K562 (cell line): ENCODE data around the gene RFWD3. TPM values are rescaled to one million over a fixed set of nuclear protein-coding genes. Genes with fewer than 3 reads are reported as not detected.
A peak's percentile ranks its signal among the peaks of the same experiment; 100 is the strongest.

ENCODE experiments used
- ATAC-seq: fragments of 200-7000 bp; cut with Tn5 transposase; 3 replicates; pipeline ENCODE4 v1.9.1; 2020; ENCODE audit warnings: moderate library complexity
- BruUV-seq: library from RNA; stranded (reverse); fragments of 400-500 nt; replicated peaks from 2 replicates; lab custom pipeline; 2021; lab: Mats Ljungman, UMichigan
- CTCF ChIA-PET: fragments of 300-600 bp; formaldehyde crosslinking; extraction: SDS; loops from one replicate; lab custom pipeline; 2021; ENCODE audit warnings: low intra/inter-chr PET ratio; lab: Yijun Ruan, JAX
- POLR2A ChIA-PET: fragments of 300-600, 350-650 bp; sonication (Branson Sonifier 250); formaldehyde crosslinking; extraction: SDS; loops from one replicate; lab custom pipeline; 2021; ENCODE audit warnings: antibody characterized with exemption, inconsistent platforms; lab: Yijun Ruan, JAX
- DNase-seq, 4 experiments: peaks; one replicate each; pipeline versions ENCODE4 v3.0.0 to v3.0.0-alpha.2; 2011 to 2018; ENCODE audit warnings: low spot score in 3 of 4, mixed read lengths in 3 of 4; ENCODE audit errors: extremely low read depth in 1 of 4
- FAIRE-seq: peaks from 2 replicates; lab custom pipeline; 2011; peaks lifted over from hg19 to GRCh38; lab: Jason Lieb, UNC
- H2AFZ ChIP-seq: 2 replicates; pipeline ENCODE4 v1.6.0; 2011; ENCODE audit warnings: low read depth, low read length, control low read depth, inconsistent platforms
- H3K27ac ChIP-seq: fragments of 200-600 bp; 3 replicates; pipeline ENCODE4 v1.8.0; 2011; ENCODE audit warnings: low read depth, mild to moderate bottlenecking, control low read depth, inconsistent platforms, low read length, moderate library complexity, mixed read lengths; ENCODE audit errors: extremely low read depth
- H3K27me3 ChIP-seq, 2 experiments: fragments of 300-600 bp in 1 of 2; 2 replicates in 1 of 2; 3 replicates in 1 of 2; pipeline versions ENCODE4 v1.6.0 to v1.8.0; 2011; ENCODE audit warnings: inconsistent platforms in 2 of 2, low read length in 2 of 2, mild to moderate bottlenecking in 1 of 2, mixed read lengths in 1 of 2, moderate library complexity in 1 of 2; ENCODE audit not compliant: control insufficient read depth in 2 of 2, insufficient read depth in 2 of 2
- H3K36me3 ChIP-seq: fragments of 300-600 bp; 3 replicates; pipeline ENCODE4 v1.8.0; 2011; ENCODE audit warnings: mild to moderate bottlenecking, low read length, inconsistent platforms; ENCODE audit not compliant: control insufficient read depth, insufficient read depth
- H3K4me1 ChIP-seq, 2 experiments: fragments of 200-600 bp in 1 of 2; replicated peaks in 1 of 2; 2 replicates in 1 of 2; 3 replicates in 1 of 2; pipeline versions ENCODE4 v1.5.1 to v1.8.0; 2011; ENCODE audit warnings: inconsistent platforms in 2 of 2, low read length in 2 of 2, mild to moderate bottlenecking in 1 of 2, mixed read lengths in 1 of 2, moderate library complexity in 1 of 2; ENCODE audit not compliant: control insufficient read depth in 2 of 2, insufficient read depth in 2 of 2
- H3K4me2 ChIP-seq: 2 replicates; pipeline ENCODE4 v1.6.1; 2011; ENCODE audit warnings: low read length, control low read depth, inconsistent platforms, mixed read lengths; ENCODE audit not compliant: insufficient read depth
- H3K4me3 ChIP-seq: fragments of 200-600 bp; sonication (generic), shearing (Covaris generic); 2 replicates; pipeline ENCODE4 v1.5.1; 2016; ENCODE audit warnings: control low read depth, inconsistent platforms
- H3K79me2 ChIP-seq: fragments of 200-600 bp; 3 replicates; pipeline ENCODE4 v1.8.0; 2011; ENCODE audit warnings: low read length, inconsistent platforms; ENCODE audit not compliant: control insufficient read depth, insufficient read depth
- H3K9ac ChIP-seq, 2 experiments: 2 replicates each; pipeline versions ENCODE4 v1.6.0 to v1.6.1; 2011; ENCODE audit warnings: low read depth in 2 of 2, low read length in 2 of 2, control low read depth in 1 of 2, inconsistent platforms in 1 of 2, mild to moderate bottlenecking in 1 of 2, mixed read lengths in 1 of 2; ENCODE audit not compliant: insufficient read depth in 1 of 2
- H3K9me1 ChIP-seq: one replicate; pipeline ENCODE4 v1.6.0; 2011; ENCODE audit warnings: inconsistent platforms, mild to moderate bottlenecking, low read length, moderate library complexity; ENCODE audit not compliant: control insufficient read depth, insufficient read depth
- H3K9me3 ChIP-seq: replicated peaks from 2 replicates; pipeline ENCODE4 v1.5.1; 2011; ENCODE audit warnings: low read depth, low read length, inconsistent platforms; ENCODE audit not compliant: control insufficient read depth, insufficient read depth
- H4K20me1 ChIP-seq: replicated peaks from 2 replicates; pipeline ENCODE4 v1.6.1; 2011; ENCODE audit warnings: low read length, inconsistent platforms, mixed read lengths; ENCODE audit not compliant: control insufficient read depth, insufficient read depth
- DEAF1 ChIP-seq: fragments of 450-650 bp; formaldehyde crosslinking; IDR thresholded peaks from 2 replicates; pipeline ENCODE4 v1.4.0; 2020; ENCODE audit warnings: mild to moderate bottlenecking, moderate library complexity
- ETV1 ChIP-seq: fragments of 450-650 bp; conservative IDR thresholded peaks from 2 replicates; pipeline ENCODE4 v1.6.1; 2016; ENCODE audit warnings: missing genetic modification characterization, control low read depth, low read depth, missing compliant biosample characterization
- WGBS: fragments of 100-300 bp; shearing (Covaris generic); methylation state at CpG from one replicate; pipeline ENCODE4 v1.1.6; 2016; ENCODE audit warnings: low coverage, mixed read lengths; ENCODE audit not compliant: insufficient coverage; ENCODE audit errors: missing lambda C conversion rate; 5-methylcytosine and 5-hydroxymethylcytosine counted together
- in situ Hi-C: fragments of 300-500 bp; cut with MboI; formaldehyde crosslinking; loops from 4 replicates; pipeline ENCODE4 v1.15.0; 2018; ENCODE audit warnings: inconsistent platforms, mixed read lengths
- intact Hi-C: fragments of 100-400 bp; cut with micrococcal nuclease; formaldehyde crosslinking; loops from 2 replicates; pipeline ENCODE4 v1.14.2; 2022
- polyA plus RNA-seq, 8 experiments: library from polyadenylated mRNA; depleted of rRNA in 4 of 8; stranded (reverse) in 5 of 8; unstranded in 3 of 8; fragments of >200 nt; fragmentation: Nextera tagmentation in 2 of 8; fragmentation: Illumina TruSeq in 1 of 8; extraction: Ambion mirVana in 2 of 8; extraction: Trizol in 1 of 8; gene quantifications; 2 replicates each; pipeline versions ENCODE4 v1.2.1 to v1.2.3, GENCODE V29; 2011 to 2014; ENCODE audit warnings: inconsistent platforms in 1 of 8, missing spikeins in 1 of 8
- total RNA-seq, 7 experiments: library from RNA; depleted of rRNA in 6 of 7; stranded (reverse); fragments of >200 nt in 6 of 7; fragmentation: Illumina TruSeq in 2 of 7; extraction: Trizol in 2 of 7; gene quantifications; 2 replicates each; pipeline versions ENCODE4 v1.2.1 to v1.2.3, GENCODE V29; 2011 to 2021; ENCODE audit warnings: low replicate concordance in 1 of 7
- TF ChIP-seq, protein P1 (sequence below), 2 experiments: IDR thresholded peaks; 2 replicates each; pipeline ENCODE4 v1.6.1; 2012; ENCODE audit warnings: improper control_type of control experiment in 2 of 2, low read depth in 2 of 2, low read length in 2 of 2, borderline replicate concordance in 1 of 2
- TF ChIP-seq, protein P2 (sequence below): sonication (generic); IDR thresholded peaks from 2 replicates; pipeline ENCODE4 v1.6.1; 2016

The RFWD3 gene
- total and polyA plus RNA-seq, 9 of the 15 experiments (the other 6 are each of a cell fraction or from before 2014, with no cell fraction given): 20.8 to 121 (median 79.0) TPM

- Histone ChIP-seq H3K4me2 (0 out of 2 replicates have a peak overlapping the region, but pooled peaks have one; percentile 15), H3K27me3 (no peaks in the 10 kb centered on the region), H3K27ac (peak overlapping the region; percentile 4; the same call in 1 of the 3 replicates), H3K36me3 (peaks cover 11% of the 10 kb centered on the region; the same call in 2 of the 3 replicates)
- TF ChIP-seq, protein P1, sequence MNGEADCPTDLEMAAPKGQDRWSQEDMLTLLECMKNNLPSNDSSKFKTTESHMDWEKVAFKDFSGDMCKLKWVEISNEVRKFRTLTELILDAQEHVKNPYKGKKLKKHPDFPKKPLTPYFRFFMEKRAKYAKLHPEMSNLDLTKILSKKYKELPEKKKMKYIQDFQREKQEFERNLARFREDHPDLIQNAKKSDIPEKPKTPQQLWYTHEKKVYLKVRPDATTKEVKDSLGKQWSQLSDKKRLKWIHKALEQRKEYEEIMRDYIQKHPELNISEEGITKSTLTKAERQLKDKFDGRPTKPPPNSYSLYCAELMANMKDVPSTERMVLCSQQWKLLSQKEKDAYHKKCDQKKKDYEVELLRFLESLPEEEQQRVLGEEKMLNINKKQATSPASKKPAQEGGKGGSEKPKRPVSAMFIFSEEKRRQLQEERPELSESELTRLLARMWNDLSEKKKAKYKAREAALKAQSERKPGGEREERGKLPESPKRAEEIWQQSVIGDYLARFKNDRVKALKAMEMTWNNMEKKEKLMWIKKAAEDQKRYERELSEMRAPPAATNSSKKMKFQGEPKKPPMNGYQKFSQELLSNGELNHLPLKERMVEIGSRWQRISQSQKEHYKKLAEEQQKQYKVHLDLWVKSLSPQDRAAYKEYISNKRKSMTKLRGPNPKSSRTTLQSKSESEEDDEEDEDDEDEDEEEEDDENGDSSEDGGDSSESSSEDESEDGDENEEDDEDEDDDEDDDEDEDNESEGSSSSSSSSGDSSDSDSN (IDR thresholded peaks at IDR 0.05; ENCODE audit: borderline replicate concordance in 1 of 2, low read depth in 2 of 2, low read length in 2 of 2): 0 out of 4 replicates have a peak, but pooled peaks of 1 of the 2 experiments have one; percentile 15
- no peak for TF ChIP-seq DEAF1 (CRISPR knock-in tag)
- TF ChIP-seq ETV1 (tag): peak; percentile 27; the same call in 1 of the 2 replicates
- TF ChIP-seq, protein P2, sequence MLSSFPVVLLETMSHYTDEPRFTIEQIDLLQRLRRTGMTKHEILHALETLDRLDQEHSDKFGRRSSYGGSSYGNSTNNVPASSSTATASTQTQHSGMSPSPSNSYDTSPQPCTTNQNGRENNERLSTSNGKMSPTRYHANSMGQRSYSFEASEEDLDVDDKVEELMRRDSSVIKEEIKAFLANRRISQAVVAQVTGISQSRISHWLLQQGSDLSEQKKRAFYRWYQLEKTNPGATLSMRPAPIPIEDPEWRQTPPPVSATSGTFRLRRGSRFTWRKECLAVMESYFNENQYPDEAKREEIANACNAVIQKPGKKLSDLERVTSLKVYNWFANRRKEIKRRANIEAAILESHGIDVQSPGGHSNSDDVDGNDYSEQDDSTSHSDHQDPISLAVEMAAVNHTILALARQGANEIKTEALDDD: peak; percentile 20; the same call in 1 of the 2 replicates
- TF ChIP-seq, all 486 proteins: peak for 3
- Histone ChIP-seq H3K9me1 (no peaks in the 10 kb centered on the region), H3K79me2 (peaks cover 84% of the 10 kb centered on the region), H4K20me1 (0 out of 2 replicates have a peak, but pooled peaks cover 4% of the 10 kb centered on the region), H3K4me3 (no peak overlapping the region), H2AFZ (no peak overlapping the region), H3K9me3 (no peaks in the 10 kb centered on the region), H3K4me1 (peaks cover 5 to 14% of the 10 kb centered on the region in 2 experiments; a peak in 4 of 5 replicates), H3K9ac (no peak overlapping the region; a peak in 1 of 4 replicates)
- ATAC-seq (peak; percentile 78), DNase-seq (peak in 2 of 4 experiments; percentile 39 to 55), FAIRE-seq (peak; percentile 29)
- BruUV-seq: no TSS peak
- in situ Hi-C loops (no loop called here), intact Hi-C loops (loop anchor here (5.0 kb wide), 1 partner anchor 39 kb away; no protein-coding TSS in a partner anchor)
- CTCF ChIA-PET: no interaction called here
- POLR2A ChIA-PET: interaction anchor here (0.6 to 1.4 kb wide), 3 partner anchors 8 to 48 kb away, joined by 3 to 4 read pairs (median 3); no protein-coding TSS in a partner anchor
- WGBS: 13% methylated on average over 9 of the region's 9 CpGs
Measured at GRCh38 chr16:74601126-74601871, 65.4 kb downstream of the RFWD3 start.
